Activated CD4-positive, alpha-beta memory T cell treated with anti-CD3 and anti-CD28 coated beads, Interleukin-2, amount 10 ng/mL, durations not matched to agents 7 days and 5 days (primary cell): Measurements from ENCODE around the gene GAS6. TPM values are rescaled to one million over a fixed set of nuclear protein-coding genes. Genes with fewer than 3 reads are reported as not detected.
A peak's percentile ranks its signal among the peaks of the same experiment; 100 is the strongest.

ENCODE experiments used
- CTCF ChIA-PET: fragments of 350-600 bp; sonication (Branson Sonifier 250); formaldehyde crosslinking; loops from one replicate; lab custom pipeline; 2021; ENCODE audit warnings: antibody characterized with exemption, inconsistent platforms; lab: Charles Lee
- POLR2A ChIA-PET: fragments of 350-600 bp; sonication (Branson Sonifier 250); formaldehyde crosslinking; loops from one replicate; lab custom pipeline; 2021; ENCODE audit warnings: antibody characterized with exemption; lab: Charles Lee
- DNase-seq: peaks from one replicate; pipeline ENCODE4 v3.0.0-alpha.2; 2020
- H3K27ac Mint-ChIP-seq: one replicate; pipeline ENCODE4 v1.8.0; 2021; ENCODE audit warnings: mild to moderate bottlenecking, mixed read lengths
- H3K27me3 Mint-ChIP-seq: one replicate; pipeline ENCODE4 v1.8.0; 2021; ENCODE audit warnings: mixed read lengths
- H3K36me3 Mint-ChIP-seq: one replicate; pipeline ENCODE4 v1.8.0; 2021; ENCODE audit warnings: low read depth, mixed read lengths
- H3K4me1 Mint-ChIP-seq: one replicate; pipeline ENCODE4 v1.8.0; 2021; ENCODE audit warnings: mixed read lengths
- H3K4me3 Mint-ChIP-seq: one replicate; pipeline ENCODE4 v1.8.0; 2021; ENCODE audit warnings: mild to moderate bottlenecking, mixed read lengths
- H3K9me3 Mint-ChIP-seq: one replicate; pipeline ENCODE4 v1.8.0; 2021; ENCODE audit warnings: mixed read lengths
- total RNA-seq, 2 experiments: library from RNA; stranded (reverse); gene quantifications; one replicate each; pipeline ENCODE4 v1.2.3, GENCODE V29; 2021

GAS6 gene
- total RNA-seq, 2 experiments from 2014 or later: 1.3 to 1.8 TPM

DNA sequence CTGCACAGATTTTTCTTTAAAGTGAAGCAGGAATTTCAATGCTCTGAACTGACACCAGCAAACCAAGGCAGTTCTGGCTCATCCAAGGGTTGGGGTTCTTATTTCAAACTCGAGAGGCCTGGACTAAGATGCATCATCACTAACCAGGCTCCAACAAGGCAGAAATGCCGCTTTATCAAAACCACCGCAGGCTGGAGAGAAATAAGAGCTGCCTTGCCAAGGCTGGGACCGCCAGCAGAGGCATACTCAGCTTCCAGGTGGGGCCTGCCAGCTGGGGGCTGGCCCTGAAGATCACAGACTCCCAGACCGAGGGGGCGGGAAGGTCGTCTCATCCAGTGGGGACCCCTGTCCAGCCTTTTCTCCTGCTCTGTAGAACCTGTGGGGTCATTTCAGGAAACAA lies 37.4 kb upstream of the GAS6 start:
- H3K9me3 Mint-ChIP-seq: no peaks in the 10 kb centered on the region
- CTCF ChIA-PET: no interaction called here
- DNase-seq: no peak

DNA sequence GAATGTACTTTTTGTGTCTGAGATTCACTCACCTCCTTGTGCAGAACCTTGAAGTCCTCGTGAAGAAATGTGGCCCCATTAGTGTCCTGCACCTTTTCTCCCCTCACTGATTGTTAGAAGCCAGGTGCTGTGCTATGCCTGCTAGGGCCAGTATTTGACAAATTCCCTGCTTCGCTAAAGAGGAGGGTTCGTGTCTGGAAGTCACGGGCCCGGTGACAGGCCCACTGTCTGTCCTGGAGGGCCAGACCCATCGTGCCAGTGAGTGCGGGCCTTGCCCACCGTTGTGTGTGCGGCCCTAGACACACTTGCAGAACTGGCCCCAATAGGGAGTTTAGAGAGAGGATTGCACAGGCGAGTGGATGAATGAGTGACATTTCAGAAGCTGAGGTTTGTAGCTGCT lies 36.8 kb upstream of the GAS6 start:
- Mint-ChIP-seq H3K4me1 (no peaks in the 10 kb centered on the region), H3K9me3 (no peaks in the 10 kb centered on the region), H3K27me3 (peaks cover 4% of the 10 kb centered on the region), H3K4me3 (no peak overlapping the region), H3K36me3 (no peaks in the 10 kb centered on the region), H3K27ac (no peak overlapping the region)
- CTCF ChIA-PET: no interaction called here
- DNase-seq: peak; percentile 3
- POLR2A ChIA-PET: no interaction called here

More for the DNA sequence above, 37.4 kb upstream of the GAS6 start:
- Mint-ChIP-seq H3K4me1 (no peaks in the 10 kb centered on the region), H3K4me3 (no peak overlapping the region), H3K36me3 (no peaks in the 10 kb centered on the region), H3K27me3 (peaks cover 2% of the 10 kb centered on the region), H3K27ac (no peak overlapping the region)
- POLR2A ChIA-PET: no interaction called here

DNA sequence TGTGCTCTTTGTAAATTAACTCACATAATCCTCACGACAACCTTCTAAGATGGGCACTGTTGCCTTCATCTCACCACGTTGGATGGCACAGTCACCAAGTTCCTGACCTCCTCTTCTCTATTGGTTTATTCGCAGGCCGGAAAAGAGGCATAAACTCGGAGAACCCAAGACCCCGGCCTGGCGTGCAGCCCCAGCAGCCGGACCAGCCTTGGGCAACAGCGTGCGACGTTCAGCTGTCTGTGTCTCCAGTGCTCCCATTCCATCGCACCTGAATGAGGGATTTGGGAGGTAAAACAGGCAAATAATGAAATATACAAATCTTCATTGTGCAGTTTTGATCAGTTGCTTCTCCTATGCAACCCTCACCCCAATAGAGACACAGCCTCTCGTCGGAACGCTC lies 34.5 kb upstream of the GAS6 start:
- no peak overlapping the region for H3K27ac Mint-ChIP-seq
- no peak overlapping the region for H3K4me3 Mint-ChIP-seq
- peak; percentile 2 for DNase-seq
- H3K36me3 Mint-ChIP-seq: no peaks in the 10 kb centered on the region
- ChIA-PET CTCF (no interaction called here), POLR2A (no interaction called here)
- peaks cover 21% of the 10 kb centered on the region for H3K27me3 Mint-ChIP-seq
- no peaks in the 10 kb centered on the region for H3K4me1 Mint-ChIP-seq
- no peaks in the 10 kb centered on the region for H3K9me3 Mint-ChIP-seq

- no peak for DNase-seq
- Mint-ChIP-seq H3K4me3 (no peak overlapping the region), H3K36me3 (no peaks in the 10 kb centered on the region), H3K4me1 (no peaks in the 10 kb centered on the region), H3K9me3 (no peaks in the 10 kb centered on the region), H3K27me3 (peaks cover 25% of the 10 kb centered on the region), H3K27ac (no peak overlapping the region)
- ChIA-PET CTCF (no interaction called here), POLR2A (no interaction called here)
Observed at GRCh38 chr13:113897966-113898365, 34.1 kb upstream of the GAS6 start.

- Mint-ChIP-seq H3K9me3 (no peaks in the 10 kb centered on the region), H3K27me3 (peaks cover 32% of the 10 kb centered on the region), H3K4me1 (no peaks in the 10 kb centered on the region), H3K4me3 (no peak overlapping the region), H3K36me3 (no peaks in the 10 kb centered on the region), H3K27ac (no peak overlapping the region)
- DNase-seq: peak; percentile 1
- POLR2A ChIA-PET: no interaction called here
- CTCF ChIA-PET: no interaction called here
Observed at GRCh38 chr13:113897161-113897560, 33.3 kb upstream of the GAS6 start.

GRCh38 chr13:113895436-113895835 lies 31.6 kb upstream of the GAS6 start:
- H3K36me3 Mint-ChIP-seq: no peaks in the 10 kb centered on the region
- no peak overlapping the region for H3K27ac Mint-ChIP-seq
- H3K27me3 Mint-ChIP-seq: peaks cover 43% of the 10 kb centered on the region
- H3K4me3 Mint-ChIP-seq: no peak overlapping the region
- POLR2A ChIA-PET: interaction anchor here (0.6 kb wide), 1 partner anchor 412 kb away, joined by 4 read pairs; no protein-coding TSS in a partner anchor
- no peaks in the 10 kb centered on the region for H3K9me3 Mint-ChIP-seq
- no peaks in the 10 kb centered on the region for H3K4me1 Mint-ChIP-seq
- DNase-seq: no peak
- CTCF ChIA-PET: no interaction called here

DNA sequence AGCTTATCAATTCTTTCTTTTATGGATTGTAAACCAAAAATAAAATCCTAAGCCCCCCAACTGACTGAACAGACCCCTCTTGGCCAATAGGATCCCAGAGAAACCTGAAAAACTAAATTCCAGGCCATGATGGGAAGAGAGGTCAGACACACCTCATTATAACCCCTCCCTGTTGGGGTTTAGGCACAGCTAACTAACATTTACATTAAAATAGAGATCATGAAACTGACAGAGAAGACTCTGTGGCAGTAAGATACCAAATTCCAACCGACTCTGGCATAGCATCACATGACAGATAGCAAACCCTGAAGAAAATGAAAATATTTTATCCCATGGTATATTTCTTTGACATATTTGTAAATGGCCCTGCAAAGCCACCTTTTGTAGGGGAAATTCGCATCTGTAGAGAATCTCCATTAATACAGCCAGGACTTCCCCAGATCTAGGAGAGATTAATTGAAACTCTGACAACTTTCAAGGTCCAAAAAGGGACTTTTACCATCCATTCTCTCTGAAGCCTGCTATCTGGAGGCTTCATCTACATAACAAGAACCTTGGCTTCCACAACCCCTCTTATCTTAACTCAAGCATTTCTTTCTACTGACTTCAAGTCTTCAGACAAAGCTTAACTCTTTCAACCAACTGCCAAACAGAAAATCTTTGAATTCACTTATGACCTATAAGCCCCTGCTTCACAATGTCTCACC lies 27.1 kb upstream of the GAS6 start:
- ChIA-PET CTCF (no interaction called here), POLR2A (no interaction called here)
- Mint-ChIP-seq H3K36me3 (no peaks in the 10 kb centered on the region), H3K9me3 (no peaks in the 10 kb centered on the region), H3K4me3 (no peak overlapping the region), H3K4me1 (no peaks in the 10 kb centered on the region), H3K27me3 (peaks cover 51% of the 10 kb centered on the region), H3K27ac (no peak overlapping the region)
- no peak for DNase-seq

- Mint-ChIP-seq H3K27me3 (peaks cover 40% of the 10 kb centered on the region), H3K9me3 (no peaks in the 10 kb centered on the region), H3K36me3 (no peaks in the 10 kb centered on the region), H3K27ac (no peak overlapping the region), H3K4me3 (no peak overlapping the region), H3K4me1 (no peaks in the 10 kb centered on the region)
- ChIA-PET POLR2A (no interaction called here), CTCF (no interaction called here)
- no peak for DNase-seq
Observed at GRCh38 chr13:113889467-113889866, 25.6 kb upstream of the GAS6 start.

GRCh38 chr13:113888701-113889330 lies 24.9 kb upstream of the GAS6 start:
- peaks cover 35% of the 10 kb centered on the region for H3K27me3 Mint-ChIP-seq
- no peak overlapping the region for H3K27ac Mint-ChIP-seq
- H3K9me3 Mint-ChIP-seq: no peaks in the 10 kb centered on the region
- no peak for DNase-seq
- H3K4me3 Mint-ChIP-seq: no peak overlapping the region
- H3K36me3 Mint-ChIP-seq: no peaks in the 10 kb centered on the region
- ChIA-PET POLR2A (no interaction called here), CTCF (no interaction called here)
- no peaks in the 10 kb centered on the region for H3K4me1 Mint-ChIP-seq

DNA sequence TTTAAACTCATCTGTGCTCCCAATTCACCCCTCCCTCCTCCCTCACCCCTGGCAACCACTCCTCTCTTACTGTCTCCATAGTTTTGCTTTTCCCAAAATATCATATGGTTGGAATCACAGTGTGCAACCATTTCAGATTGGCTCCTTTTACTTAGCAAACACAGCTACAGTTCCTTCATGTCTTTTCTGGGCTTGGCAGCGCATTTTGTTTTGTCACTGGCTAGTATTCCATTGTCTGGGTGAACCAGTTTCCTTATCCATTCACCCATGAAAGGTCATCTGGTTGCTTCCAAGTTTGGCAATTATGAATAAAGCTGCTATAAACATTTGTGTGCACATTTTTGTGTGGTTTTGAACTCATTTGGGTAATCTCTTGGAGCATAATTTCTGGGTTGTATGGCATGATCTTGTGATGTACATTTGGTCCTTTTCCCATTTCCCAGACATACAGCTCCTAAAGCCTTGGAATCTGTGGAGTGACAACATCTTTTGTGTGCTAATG lies 23.9 kb upstream of the GAS6 start:
- no peaks in the 10 kb centered on the region for H3K9me3 Mint-ChIP-seq
- peaks cover 26% of the 10 kb centered on the region for H3K27me3 Mint-ChIP-seq
- ChIA-PET CTCF (no interaction called here), POLR2A (no interaction called here)
- H3K4me1 Mint-ChIP-seq: peaks cover 2% of the 10 kb centered on the region
- H3K36me3 Mint-ChIP-seq: no peaks in the 10 kb centered on the region
- H3K27ac Mint-ChIP-seq: no peak overlapping the region
- H3K4me3 Mint-ChIP-seq: no peak overlapping the region
- DNase-seq: no peak

- ChIA-PET POLR2A (no interaction called here), CTCF (no interaction called here)
- Mint-ChIP-seq H3K4me3 (no peak overlapping the region), H3K4me1 (peaks cover 7% of the 10 kb centered on the region), H3K9me3 (no peaks in the 10 kb centered on the region), H3K27me3 (peaks cover 19% of the 10 kb centered on the region), H3K36me3 (no peaks in the 10 kb centered on the region), H3K27ac (no peak overlapping the region)
- no peak for DNase-seq
Observed at GRCh38 chr13:113886561-113887112, 22.8 kb upstream of the GAS6 start.

DNA sequence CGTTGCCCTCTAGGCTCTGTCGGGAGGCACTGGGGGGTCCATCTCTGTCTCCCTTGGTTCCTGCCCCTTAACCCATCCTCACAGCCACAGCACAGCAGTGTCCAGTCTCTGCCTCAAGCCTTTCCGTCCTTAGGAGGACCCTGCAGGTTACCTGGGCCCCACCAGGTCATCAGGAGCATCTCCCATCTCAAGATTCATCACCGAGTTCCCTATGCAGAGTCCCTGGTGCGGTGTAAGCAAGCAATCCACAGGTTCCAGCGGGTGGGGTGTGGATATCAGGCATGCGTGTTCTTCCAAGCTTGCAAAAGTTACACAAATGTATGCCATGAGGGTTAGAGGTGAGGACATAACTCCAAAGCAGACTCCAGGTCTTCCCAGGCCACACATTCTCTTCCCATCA lies 20.9 kb upstream of the GAS6 start:
- H3K4me3 Mint-ChIP-seq: no peak overlapping the region
- ChIA-PET CTCF (no interaction called here), POLR2A (no interaction called here)
- H3K27me3 Mint-ChIP-seq: peaks cover 14% of the 10 kb centered on the region
- H3K9me3 Mint-ChIP-seq: no peaks in the 10 kb centered on the region
- H3K36me3 Mint-ChIP-seq: no peaks in the 10 kb centered on the region
- H3K27ac Mint-ChIP-seq: no peak overlapping the region
- no peak for DNase-seq
- peaks cover 15% of the 10 kb centered on the region for H3K4me1 Mint-ChIP-seq

DNA sequence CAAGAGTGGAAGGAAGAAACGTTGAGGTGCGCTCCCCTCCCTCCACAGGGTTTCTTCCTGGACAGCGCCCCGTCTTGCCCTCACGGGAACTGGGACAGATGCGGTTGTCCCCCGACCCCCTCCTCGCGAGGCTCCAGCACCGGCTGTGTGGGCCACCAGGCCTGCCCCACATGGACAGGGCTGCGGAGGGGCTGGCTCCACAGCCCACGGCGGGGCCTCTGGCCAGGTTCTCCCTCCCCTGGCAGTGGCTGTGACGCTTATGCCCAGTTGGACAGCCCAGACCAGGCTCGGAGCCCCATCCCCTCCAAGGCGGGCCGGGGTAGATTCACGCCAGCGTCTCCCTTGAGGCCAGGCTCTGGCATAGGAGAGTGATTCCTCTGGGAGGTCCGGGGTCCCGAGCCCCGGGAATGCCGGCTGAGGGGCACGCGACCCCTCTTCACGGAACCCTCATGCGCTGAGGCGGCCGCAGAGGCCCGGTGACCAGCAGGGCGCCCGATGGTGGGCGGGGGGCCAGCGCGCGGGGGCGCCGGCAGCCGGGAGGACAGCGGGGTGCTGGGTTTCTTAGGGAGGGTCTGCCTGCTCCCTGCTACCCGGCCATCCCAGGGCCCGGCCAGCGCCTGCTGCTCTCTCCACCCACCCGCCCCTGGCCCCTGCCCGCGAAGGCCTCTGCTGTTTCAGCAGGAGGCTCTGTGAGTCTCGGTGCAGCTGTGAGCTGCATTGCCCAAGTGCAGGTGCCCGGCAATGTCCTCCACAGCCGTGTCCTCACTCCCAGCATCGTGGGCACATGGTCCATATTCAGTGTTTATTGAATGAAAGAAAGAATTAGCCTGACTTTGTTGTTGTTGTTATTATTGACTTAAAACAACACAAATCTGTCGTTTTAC lies 20.3 kb upstream of the GAS6 start:
- peaks cover 15% of the 10 kb centered on the region for H3K4me1 Mint-ChIP-seq
- CTCF ChIA-PET: no interaction called here
- no peak for DNase-seq

More for the DNA sequence above, 20.3 kb upstream of the GAS6 start:
- H3K27me3 Mint-ChIP-seq: peaks cover 10% of the 10 kb centered on the region
- POLR2A ChIA-PET: no interaction called here
- no peaks in the 10 kb centered on the region for H3K36me3 Mint-ChIP-seq
- H3K27ac Mint-ChIP-seq: no peak overlapping the region
- no peak overlapping the region for H3K4me3 Mint-ChIP-seq
- no peaks in the 10 kb centered on the region for H3K9me3 Mint-ChIP-seq
